GM18873 (cell line): ENCODE measurements around the gene USP17L15.
"Not testable (repeated sequence)": the region's sequence is repeated elsewhere in the genome, so short reads cannot be mapped to it uniquely, and the experiment has no call there.

Experiments
- ATAC-seq: cut with Tn5 transposase; IDR thresholded peaks from one replicate; pipeline ENCODE4 v1.9.1; 2021; ENCODE audit warnings: mild to moderate bottlenecking, moderate library complexity, moderate number of reproducible peaks; ENCODE audit not compliant: unreplicated experiment, low FRiP score

The USP17L15 gene, protein sequence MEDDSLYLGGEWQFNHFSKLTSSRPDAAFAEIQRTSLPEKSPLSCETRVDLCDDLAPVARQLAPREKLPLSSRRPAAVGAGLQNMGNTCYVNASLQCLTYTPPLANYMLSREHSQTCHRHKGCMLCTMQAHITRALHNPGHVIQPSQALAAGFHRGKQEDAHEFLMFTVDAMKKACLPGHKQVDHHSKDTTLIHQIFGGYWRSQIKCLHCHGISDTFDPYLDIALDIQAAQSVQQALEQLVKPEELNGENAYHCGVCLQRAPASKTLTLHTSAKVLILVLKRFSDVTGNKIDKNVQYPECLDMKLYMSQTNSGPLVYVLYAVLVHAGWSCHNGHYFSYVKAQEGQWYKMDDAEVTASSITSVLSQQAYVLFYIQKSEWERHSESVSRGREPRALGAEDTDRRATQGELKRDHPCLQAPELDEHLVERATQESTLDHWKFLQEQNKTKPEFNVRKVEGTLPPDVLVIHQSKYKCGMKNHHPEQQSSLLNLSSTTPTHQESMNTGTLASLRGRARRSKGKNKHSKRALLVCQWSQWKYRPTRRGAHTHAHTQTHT

DNA sequence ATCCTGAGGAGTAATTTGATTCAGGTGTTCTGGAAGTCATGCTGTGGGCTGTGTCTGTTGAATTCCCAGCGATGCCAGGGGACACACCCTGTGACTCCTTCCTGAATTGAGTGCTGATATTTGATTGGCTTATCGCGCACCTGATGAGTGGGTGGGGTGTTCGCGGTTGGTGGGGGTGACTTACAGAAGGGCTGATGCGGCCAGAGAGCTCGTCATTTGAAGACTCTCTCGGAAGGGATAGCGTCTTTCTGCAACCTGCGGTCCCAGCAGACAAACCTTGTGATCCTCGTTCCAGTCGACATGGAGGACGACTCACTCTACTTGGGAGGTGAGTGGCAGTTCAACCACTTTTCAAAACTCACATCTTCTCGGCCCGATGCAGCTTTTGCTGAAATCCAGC, at the start of gene USP17L15:
USP17L15 (plus strand) TSS at position 301 of the 400 bp plus-strand sequence; CDS start at position 301, 0 bp downstream.
- not testable (repeated sequence) for ATAC-seq

DNA sequence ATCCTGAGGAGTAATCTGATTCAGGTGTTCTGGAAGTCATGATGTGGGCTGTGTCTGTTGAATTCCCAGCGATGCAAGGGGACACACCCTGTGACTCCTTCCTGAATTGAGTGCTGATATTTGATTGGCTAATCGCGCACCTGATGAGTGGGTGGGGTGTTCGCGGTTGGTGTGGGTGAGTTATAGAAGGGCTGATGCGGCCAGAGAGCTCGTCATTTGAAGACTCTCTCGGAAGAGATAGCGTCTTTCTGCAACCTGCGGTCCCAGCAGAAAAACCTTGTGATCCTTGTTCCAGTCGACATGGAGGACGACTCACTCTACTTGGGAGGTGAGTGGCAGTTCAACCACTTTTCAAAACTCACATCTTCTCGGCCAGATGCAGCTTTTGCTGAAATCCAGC, 23.8 kb upstream of the USP17L15 start, which contains the start of gene USP17L10:
USP17L10 (plus strand) TSS at position 301 of the 400 bp plus-strand sequence; CDS start at position 301, 0 bp downstream.
- not testable (repeated sequence) for ATAC-seq

DNA sequence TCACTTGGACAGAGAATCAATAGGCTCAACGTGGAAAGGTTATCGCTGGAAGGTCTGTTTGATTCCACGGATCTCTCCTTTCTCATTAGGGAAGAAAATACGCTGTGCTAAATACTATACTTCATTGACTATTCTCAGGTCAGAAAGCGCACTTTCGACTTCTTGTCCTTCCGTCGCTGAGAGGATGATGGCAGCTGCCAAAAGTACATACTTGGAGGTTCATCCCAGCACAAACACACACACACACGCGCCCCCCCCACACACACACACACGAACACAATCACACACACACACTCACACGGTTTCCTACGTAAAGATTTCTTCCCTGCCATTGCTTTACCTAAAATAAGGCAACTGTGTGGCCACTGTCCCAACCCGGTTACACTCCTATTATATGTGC, 19.5 kb upstream of the USP17L15 start:
- not testable (repeated sequence) for ATAC-seq

DNA sequence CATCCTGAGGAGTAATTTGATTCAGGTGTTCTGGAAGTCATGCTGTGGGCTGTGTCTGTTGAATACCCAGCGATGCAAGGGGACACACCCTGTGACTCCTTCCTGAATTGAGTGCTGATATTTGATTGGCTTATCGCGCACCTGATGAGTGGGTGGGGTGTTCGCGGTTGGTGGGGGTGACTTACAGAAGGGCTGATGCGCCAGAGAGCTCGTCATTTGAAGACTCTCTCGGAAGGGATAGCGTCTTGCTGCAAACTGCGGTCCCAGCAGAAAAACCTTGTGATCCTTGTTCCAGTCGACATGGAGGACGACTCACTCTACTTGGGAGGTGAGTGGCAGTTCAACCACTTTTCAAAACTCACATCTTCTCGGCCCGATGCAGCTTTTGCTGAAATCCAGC, 19.1 kb upstream of the USP17L15 start, which contains the start of gene USP17L11:
USP17L11 (plus strand) TSS at position 301 of the 400 bp plus-strand sequence; CDS start at position 301, 0 bp downstream.
- ATAC-seq, result not testable (repeated sequence)

DNA sequence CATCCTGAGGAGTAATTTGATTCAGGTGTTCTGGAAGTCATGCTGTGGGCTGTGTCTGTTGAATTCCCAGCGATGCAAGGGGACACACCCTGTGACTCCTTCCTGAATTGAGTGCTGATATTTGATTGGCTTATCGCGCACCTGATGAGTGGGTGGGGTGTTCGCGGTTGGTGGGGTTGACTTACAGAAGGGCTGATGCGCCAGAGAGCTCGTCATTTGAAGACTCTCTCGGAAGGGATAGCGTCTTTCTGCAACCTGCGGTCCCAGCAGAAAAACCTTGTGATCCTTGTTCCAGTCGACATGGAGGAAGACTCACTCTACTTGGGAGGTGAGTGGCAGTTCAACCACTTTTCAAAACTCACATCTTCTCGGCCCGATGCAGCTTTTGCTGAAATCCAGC, 14.3 kb upstream of the USP17L15 start, which contains the start of gene USP17L12:
USP17L12 (plus strand) TSS at position 301 of the 400 bp plus-strand sequence; CDS start at position 301, 0 bp downstream.
- ATAC-seq, result not testable (repeated sequence)

DNA sequence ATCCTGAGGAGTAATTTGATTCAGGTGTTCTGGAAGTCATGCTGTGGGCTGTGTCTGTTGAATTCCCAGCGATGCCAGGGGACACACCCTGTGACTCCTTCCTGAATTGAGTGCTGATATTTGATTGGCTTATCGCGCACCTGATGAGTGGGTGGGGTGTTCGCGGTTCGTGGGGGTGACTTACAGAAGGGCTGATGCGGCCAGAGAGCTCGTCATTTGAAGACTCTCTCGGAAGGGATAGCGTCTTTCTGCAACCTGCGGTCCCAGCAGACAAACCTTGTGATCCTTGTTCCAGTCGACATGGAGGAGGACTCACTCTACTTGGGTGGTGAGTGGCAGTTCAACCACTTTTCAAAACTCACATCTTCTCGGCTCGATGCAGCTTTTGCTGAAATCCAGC, 9.6 kb upstream of the USP17L15 start, which contains the start of gene USP17L13:
USP17L13 (plus strand) TSS at position 301 of the 400 bp plus-strand sequence; CDS start at position 301, 0 bp downstream.
- ATAC-seq, result not testable (repeated sequence)

DNA sequence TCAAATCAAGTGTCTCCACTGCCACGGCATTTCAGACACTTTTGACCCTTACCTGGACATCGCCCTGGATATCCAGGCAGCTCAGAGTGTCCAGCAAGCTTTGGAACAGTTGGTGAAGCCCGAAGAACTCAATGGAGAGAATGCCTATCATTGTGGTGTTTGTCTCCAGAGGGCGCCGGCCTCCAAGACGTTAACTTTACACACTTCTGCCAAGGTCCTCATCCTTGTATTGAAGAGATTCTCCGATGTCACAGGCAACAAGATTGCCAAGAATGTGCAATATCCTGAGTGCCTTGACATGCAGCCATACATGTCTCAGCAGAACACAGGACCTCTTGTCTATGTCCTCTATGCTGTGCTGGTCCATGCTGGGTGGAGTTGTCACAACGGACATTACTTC, 3.9 kb upstream of the USP17L15 start:
- ATAC-seq, result not testable (repeated sequence)

DNA sequence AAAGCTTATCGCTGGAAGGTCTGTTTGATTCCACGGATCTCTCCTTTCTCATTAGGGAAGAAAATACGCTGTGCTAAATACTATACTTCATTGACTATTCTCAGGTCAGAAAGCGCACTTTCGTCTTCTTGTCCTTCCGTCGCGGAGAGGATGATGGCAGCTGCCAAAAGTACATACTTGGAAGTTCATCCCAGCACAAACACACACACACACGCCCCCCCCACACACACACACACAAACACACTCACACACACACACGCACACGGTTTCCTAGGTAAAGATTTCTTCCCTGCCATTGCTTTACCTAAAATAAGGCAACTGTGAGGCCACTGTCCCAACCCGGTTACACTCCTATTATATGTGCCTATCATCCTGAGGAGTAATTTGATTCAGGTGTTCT, 4.3 kb downstream of the USP17L15 start:
- ATAC-seq, result not testable (repeated sequence)

DNA sequence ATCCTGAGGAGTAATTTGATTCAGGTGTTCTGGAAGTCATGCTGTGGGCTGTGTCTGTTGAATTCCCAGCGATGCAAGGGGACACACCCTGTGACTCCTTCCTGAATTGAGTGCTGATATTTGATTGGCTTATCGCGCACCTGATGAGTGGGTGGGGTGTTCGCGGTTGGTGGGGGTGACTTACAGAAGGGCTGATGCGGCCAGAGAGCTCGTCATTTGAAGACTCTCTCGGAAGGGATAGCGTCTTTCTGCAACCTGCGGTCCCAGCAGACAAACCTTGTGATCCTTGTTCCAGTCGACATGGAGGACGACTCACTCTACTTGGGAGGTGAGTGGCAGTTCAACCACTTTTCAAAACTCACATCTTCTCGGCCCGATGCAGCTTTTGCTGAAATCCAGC, 9.4 kb downstream of the USP17L15 start, which contains the start of gene USP17L17:
USP17L17 (plus strand) TSS at position 301 of the 400 bp plus-strand sequence; CDS start at position 301, 0 bp downstream.
- not testable (repeated sequence) for ATAC-seq

DNA sequence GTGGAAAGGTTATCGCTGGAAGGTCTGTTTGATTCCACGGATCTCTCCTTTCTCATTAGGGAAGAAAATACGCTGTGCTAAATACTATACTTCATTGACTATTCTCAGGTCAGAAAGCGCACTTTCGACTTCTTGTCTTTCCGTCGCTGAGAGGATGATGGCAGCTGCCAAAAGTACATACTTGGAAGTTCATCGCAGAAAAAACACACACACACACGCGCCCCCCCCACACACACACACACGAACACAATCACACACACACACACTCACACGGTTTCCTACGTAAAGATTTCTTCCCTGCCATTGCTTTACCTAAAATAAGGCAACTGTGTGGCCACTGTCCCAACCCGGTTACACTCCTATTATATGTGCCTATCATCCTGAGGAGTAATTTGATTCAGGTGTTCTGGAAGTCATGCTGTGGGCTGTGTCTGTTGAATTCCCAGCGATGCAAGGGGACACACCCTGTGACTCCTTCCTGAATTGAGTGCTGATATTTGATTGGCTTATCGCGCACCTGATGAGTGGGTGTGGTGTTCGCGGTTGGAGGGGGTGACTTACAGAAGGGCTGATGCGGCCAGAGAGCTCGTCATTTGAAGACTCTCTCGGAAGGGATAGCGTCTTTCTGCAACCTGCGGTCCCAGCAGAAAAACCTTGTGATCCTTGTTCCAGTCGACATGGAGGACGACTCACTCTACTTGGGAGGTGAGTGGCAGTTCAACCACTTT, 13.9 kb downstream of the USP17L15 start, which contains the start of gene USP17L18:
USP17L18 (plus strand) TSS at position 678 of the 728 bp plus-strand sequence; CDS start at position 678, 0 bp downstream.
- ATAC-seq, result not testable (repeated sequence)

DNA sequence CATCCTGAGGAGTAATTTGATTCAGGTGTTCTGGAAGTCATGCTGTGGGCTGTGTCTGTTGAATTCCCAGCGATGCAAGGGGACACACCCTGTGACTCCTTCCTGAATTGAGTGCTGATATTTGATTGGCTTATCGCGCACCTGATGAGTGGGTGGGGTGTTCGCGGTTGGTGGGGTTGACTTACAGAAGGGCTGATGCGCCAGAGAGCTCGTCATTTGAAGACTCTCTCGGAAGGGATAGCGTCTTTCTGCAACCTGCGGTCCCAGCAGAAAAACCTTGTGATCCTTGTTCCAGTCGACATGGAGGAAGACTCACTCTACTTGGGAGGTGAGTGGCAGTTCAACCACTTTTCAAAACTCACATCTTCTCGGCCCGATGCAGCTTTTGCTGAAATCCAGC, 18.9 kb downstream of the USP17L15 start, which contains the start of gene USP17L19:
USP17L19 (plus strand) TSS at position 301 of the 400 bp plus-strand sequence; CDS start at position 301, 0 bp downstream.
- ATAC-seq, result not testable (repeated sequence)

DNA sequence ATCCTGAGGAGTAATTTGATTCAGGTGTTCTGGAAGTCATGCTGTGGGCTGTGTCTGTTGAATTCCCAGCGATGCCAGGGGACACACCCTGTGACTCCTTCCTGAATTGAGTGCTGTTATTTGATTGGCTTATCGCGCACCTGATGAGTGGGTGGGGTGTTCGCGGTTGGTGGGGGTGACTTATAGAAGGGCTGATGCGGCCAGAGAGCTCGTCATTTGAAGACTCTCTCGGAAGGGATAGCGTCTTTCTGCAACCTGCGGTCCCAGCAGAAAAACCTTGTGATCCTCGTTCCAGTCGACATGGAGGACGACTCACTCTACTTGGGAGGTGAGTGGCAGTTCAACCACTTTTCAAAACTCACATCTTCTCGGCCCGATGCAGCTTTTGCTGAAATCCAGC, 23.6 kb downstream of the USP17L15 start, which contains the start of gene USP17L20:
USP17L20 (plus strand) TSS at position 301 of the 400 bp plus-strand sequence; CDS start at position 301, 0 bp downstream.
- ATAC-seq, result not testable (repeated sequence)

DNA sequence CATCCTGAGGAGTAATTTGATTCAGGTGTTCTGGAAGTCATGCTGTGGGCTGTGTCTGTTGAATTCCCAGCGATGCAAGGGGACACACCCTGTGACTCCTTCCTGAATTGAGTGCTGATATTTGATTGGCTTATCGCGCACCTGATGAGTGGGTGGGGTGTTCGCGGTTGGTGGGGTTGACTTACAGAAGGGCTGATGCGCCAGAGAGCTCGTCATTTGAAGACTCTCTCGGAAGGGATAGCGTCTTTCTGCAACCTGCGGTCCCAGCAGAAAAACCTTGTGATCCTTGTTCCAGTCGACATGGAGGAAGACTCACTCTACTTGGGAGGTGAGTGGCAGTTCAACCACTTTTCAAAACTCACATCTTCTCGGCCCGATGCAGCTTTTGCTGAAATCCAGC, 28.4 kb downstream of the USP17L15 start, which contains the start of gene USP17L21:
USP17L21 (plus strand) TSS at position 301 of the 400 bp plus-strand sequence; CDS start at position 301, 0 bp downstream.
- not testable (repeated sequence) for ATAC-seq

DNA sequence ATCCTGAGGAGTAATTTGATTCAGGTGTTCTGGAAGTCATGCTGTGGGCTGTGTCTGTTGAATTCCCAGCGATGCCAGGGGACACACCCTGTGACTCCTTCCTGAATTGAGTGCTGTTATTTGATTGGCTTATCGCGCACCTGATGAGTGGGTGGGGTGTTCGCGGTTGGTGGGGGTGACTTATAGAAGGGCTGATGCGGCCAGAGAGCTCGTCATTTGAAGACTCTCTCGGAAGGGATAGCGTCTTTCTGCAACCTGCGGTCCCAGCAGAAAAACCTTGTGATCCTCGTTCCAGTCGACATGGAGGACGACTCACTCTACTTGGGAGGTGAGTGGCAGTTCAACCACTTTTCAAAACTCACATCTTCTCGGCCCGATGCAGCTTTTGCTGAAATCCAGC, 33.1 kb downstream of the USP17L15 start, which contains the start of gene USP17L22:
USP17L22 (plus strand) TSS at position 301 of the 400 bp plus-strand sequence; CDS start at position 301, 0 bp downstream.
- not testable (repeated sequence) for ATAC-seq

DNA sequence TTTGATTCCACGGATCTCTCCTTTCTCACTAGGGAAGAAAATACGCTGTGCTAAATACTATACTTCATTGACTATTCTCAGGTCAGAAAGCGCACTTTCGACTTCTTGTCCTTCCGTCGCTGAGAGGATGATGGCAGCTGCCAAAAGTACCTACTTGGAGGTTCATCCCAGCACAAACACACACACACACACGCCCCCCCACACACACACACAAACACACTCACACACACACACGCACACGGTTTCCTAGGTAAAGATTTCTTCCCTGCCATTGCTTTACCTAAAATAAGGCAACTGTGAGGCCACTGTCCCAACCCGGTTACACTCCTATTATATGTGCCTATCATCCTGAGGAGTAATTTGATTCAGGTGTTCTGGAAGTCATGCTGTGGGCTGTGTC, 37.5 kb downstream of the USP17L15 start:
- not testable (repeated sequence) for ATAC-seq
